Chondrocyte (in vitro differentiated cells): ENCODE results near the gene HSDL2. TPM values are rescaled to one million over a fixed set of nuclear protein-coding genes. Genes with fewer than 3 reads are reported as not detected.
"Not testable (repeated sequence)": the region's sequence is repeated elsewhere in the genome, so short reads cannot be mapped to it uniquely, and the experiment has no call there.

ENCODE experiments used
- DNase-seq: peaks from one replicate; pipeline ENCODE4 v3.0.0; 2021; ENCODE audit warnings: mixed read lengths, low spot score
- H3K27ac Mint-ChIP-seq: one replicate; pipeline ENCODE4 v1.8.0; 2021; ENCODE audit warnings: mild to moderate bottlenecking, moderate library complexity, mixed read lengths; ENCODE audit not compliant: unreplicated experiment
- H3K27me3 Mint-ChIP-seq: 2 replicates; pipeline ENCODE4 v1.8.0; 2021; ENCODE audit warnings: low read depth, mixed read lengths
- H3K36me3 Mint-ChIP-seq: 2 replicates; pipeline ENCODE4 v1.8.0; 2021; ENCODE audit warnings: low read depth, mixed read lengths
- H3K4me1 Mint-ChIP-seq: 2 replicates; pipeline ENCODE4 v1.8.0; 2021; ENCODE audit warnings: low read depth, mild to moderate bottlenecking, mixed read lengths
- H3K4me3 Mint-ChIP-seq: one replicate; pipeline ENCODE4 v1.8.0; 2021; ENCODE audit warnings: mild to moderate bottlenecking, moderate library complexity, mixed read lengths; ENCODE audit not compliant: unreplicated experiment
- H3K9me3 Mint-ChIP-seq: 2 replicates; pipeline ENCODE4 v1.8.0; 2021; ENCODE audit warnings: low read depth, mixed read lengths
- total RNA-seq: library from RNA; stranded (reverse); gene quantifications from 3 replicates; pipeline ENCODE4 v1.2.1, GENCODE V29; 2021
- TF ChIP-seq, protein P1 (sequence below): fragments of 200-600 bp; sonication (generic); IDR thresholded peaks from 2 replicates; pipeline ENCODE4 v1.5.0; 2021; ENCODE audit warnings: antibody characterized with exemption, mild to moderate bottlenecking, moderate library complexity

Gene HSDL2
- total RNA-seq, 1 donor from 2014 or later, result 20.6 TPM

DNA sequence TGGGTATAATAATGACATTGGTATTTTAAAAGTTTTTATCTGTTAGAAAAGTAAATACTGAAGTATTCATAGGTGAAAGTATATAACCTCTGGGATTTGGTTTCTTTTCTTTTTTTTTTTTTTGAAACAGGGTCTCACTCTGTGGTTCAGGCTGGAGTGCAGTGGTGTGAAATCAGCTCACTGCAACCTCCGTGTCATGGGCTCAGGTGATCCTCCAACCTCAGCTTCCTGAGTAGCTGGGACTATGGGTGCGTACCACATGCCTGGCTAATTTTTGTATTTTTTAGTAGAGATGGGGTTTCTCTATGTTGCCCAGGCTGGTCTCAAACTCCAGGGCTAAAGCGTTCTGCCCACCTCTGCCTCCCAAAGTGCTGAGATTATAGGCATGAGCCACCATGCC lies 7.2 kb downstream of the HSDL2 start:
- H3K27me3 Mint-ChIP-seq, result no peaks in the 10 kb centered on the region
- H3K36me3 Mint-ChIP-seq, result peaks cover 6% of the 10 kb centered on the region
- no peak for DNase-seq
- H3K4me3 Mint-ChIP-seq, result no peak overlapping the region
- TF ChIP-seq, protein P1, sequence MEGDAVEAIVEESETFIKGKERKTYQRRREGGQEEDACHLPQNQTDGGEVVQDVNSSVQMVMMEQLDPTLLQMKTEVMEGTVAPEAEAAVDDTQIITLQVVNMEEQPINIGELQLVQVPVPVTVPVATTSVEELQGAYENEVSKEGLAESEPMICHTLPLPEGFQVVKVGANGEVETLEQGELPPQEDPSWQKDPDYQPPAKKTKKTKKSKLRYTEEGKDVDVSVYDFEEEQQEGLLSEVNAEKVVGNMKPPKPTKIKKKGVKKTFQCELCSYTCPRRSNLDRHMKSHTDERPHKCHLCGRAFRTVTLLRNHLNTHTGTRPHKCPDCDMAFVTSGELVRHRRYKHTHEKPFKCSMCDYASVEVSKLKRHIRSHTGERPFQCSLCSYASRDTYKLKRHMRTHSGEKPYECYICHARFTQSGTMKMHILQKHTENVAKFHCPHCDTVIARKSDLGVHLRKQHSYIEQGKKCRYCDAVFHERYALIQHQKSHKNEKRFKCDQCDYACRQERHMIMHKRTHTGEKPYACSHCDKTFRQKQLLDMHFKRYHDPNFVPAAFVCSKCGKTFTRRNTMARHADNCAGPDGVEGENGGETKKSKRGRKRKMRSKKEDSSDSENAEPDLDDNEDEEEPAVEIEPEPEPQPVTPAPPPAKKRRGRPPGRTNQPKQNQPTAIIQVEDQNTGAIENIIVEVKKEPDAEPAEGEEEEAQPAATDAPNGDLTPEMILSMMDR, result no peak
- H3K4me1 Mint-ChIP-seq, result peaks cover 15% of the 10 kb centered on the region
- peaks cover 3% of the 10 kb centered on the region for H3K9me3 Mint-ChIP-seq
- H3K27ac Mint-ChIP-seq, result no peak overlapping the region

- H3K27ac Mint-ChIP-seq, H3K4me3 Mint-ChIP-seq: not testable (repeated sequence)
These were observed 10.0 kb downstream of the HSDL2 start for GRCh38 chr9:112389897-112390296.

GRCh38 chr9:112391936-112392560 lies 12.1 kb downstream of the HSDL2 start:
- not testable (repeated sequence) for H3K27me3 Mint-ChIP-seq, H3K9me3 Mint-ChIP-seq, H3K4me3 Mint-ChIP-seq, DNase-seq, H3K4me1 Mint-ChIP-seq, H3K27ac Mint-ChIP-seq
- H3K36me3 Mint-ChIP-seq, result peaks cover 21% of the 10 kb centered on the region

More at GRCh38 chr9:112389897-112390296, 10.0 kb downstream of the HSDL2 start:
- H3K4me1 Mint-ChIP-seq, DNase-seq, H3K27me3 Mint-ChIP-seq, H3K9me3 Mint-ChIP-seq: not testable (repeated sequence)
- peaks cover 12% of the 10 kb centered on the region for H3K36me3 Mint-ChIP-seq

DNA sequence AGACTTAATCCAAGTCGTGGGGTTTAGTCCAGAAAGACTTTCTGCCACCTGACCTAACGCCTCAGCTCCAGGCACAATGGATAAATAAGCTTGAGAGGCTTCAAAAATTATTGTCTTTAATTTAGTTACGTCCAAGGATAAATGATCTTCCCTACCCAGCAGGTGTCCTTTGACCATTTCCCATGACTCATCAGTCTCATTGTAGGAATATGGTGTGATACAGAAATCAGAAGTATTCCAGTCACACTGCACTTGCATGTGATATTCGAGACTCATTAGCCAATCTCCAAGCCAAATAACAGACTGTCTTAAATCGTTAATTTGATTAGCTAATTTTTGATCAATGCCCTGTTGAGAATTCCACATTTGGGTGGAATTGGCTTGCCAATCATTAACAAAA lies 13.2 kb downstream of the HSDL2 start:
- H3K27ac Mint-ChIP-seq, H3K9me3 Mint-ChIP-seq, DNase-seq, H3K4me3 Mint-ChIP-seq, H3K27me3 Mint-ChIP-seq, H3K4me1 Mint-ChIP-seq: not testable (repeated sequence)
- peaks cover 22% of the 10 kb centered on the region for H3K36me3 Mint-ChIP-seq

DNA sequence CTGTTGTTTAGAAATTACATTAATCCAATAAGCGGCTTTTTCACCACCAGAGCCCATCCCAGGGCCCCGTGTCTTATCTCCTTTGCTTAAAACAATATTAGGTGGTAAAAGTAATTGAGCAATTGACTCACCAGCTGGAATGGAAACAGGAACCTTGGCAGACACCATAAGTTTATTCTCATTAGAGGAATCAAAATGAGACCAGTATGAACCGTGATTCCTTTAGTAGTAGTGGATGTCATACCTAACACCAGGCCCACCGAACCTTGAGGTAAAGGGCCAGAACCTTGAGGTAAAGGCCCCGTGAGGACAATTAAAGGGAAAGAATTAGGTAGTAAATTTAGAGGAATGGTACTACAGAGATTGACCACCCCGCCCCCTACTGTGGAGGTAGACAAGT lies 16.5 kb downstream of the HSDL2 start:
- no peaks in the 10 kb centered on the region for H3K27me3 Mint-ChIP-seq
- DNase-seq, result no peak
- H3K9me3 Mint-ChIP-seq, result peaks cover 16% of the 10 kb centered on the region
- H3K36me3 Mint-ChIP-seq, result peaks cover 34% of the 10 kb centered on the region
- H3K4me3 Mint-ChIP-seq, result no peak overlapping the region
- H3K27ac Mint-ChIP-seq, result no peak overlapping the region
- H3K4me1 Mint-ChIP-seq, result no peaks in the 10 kb centered on the region
- TF ChIP-seq, protein P1, result no peak

DNA sequence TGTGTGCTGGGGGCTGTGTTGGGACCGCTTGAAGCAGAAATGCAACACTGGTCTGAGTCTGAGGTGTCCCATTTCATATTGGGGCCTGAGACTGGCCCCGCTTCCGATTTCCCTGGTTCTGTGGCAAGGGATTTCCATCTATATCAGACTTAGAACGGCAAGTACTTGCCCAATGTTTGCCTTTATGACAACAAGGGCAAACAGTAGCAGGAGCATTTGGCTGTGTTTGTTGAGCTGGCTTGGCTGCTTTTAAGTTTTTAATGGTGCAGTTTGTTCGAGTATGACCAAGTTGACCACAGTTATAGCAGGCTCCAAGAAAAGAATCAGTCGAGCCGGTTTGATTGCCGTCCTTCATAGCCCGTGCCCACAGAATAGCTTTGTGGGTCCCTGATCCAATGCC lies 17.0 kb downstream of the HSDL2 start:
- H3K27ac Mint-ChIP-seq, result no peak overlapping the region
- peaks cover 15% of the 10 kb centered on the region for H3K9me3 Mint-ChIP-seq
- no peak overlapping the region for H3K4me3 Mint-ChIP-seq
- TF ChIP-seq, protein P1, result no peak
- H3K27me3 Mint-ChIP-seq, result no peaks in the 10 kb centered on the region
- DNase-seq, result no peak
- H3K36me3 Mint-ChIP-seq, result peaks cover 33% of the 10 kb centered on the region
- H3K4me1 Mint-ChIP-seq, result no peaks in the 10 kb centered on the region

DNA sequence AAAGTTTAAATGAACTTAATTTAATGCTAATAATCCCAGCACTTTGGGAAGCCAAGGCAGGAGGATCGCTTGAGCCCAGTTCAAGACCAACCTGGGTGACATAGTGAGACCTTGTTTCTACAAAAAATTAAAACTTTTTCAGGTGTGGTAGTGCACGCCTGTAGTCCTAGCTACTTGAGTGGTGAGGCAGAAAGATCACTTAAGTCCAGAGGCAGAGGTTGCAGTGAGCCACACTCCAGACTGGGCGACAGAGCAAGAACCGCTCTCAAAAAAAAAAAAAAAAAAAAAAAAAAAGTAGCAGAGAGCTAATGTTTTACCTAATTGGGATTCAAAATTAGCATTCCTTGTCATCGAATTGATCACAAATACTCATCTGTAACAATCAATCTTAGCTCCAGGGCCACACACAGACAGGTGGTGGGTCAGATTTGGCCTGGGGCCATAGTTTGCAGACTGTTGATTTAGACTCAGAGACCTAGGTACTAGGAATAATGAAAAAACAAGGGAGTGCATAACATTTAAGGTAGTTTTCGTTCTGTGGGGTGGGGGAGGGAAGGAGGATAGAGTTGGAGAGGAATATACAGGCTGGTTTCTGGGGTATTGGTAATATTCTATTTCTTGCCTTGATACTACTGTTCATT lies 21.4 kb downstream of the HSDL2 start:
- no peak overlapping the region for H3K4me3 Mint-ChIP-seq
- TF ChIP-seq, protein P1, result no peak
- H3K27ac Mint-ChIP-seq, result no peak overlapping the region
- H3K27me3 Mint-ChIP-seq, result no peaks in the 10 kb centered on the region
- no peak for DNase-seq
- peaks cover 11% of the 10 kb centered on the region for H3K9me3 Mint-ChIP-seq
- H3K4me1 Mint-ChIP-seq, result peaks cover 11% of the 10 kb centered on the region
- H3K36me3 Mint-ChIP-seq, result peaks cover 23% of the 10 kb centered on the region
